SK-N-SH (cell line): ENCODE data around the gene STARD8.

Experiments
- CHD2 ChIP-seq: fragments of 150-350 bp; IDR thresholded peaks from 2 replicates; pipeline ENCODE4 v1.6.1; 2018; ENCODE audit warnings: low read length; ENCODE audit not compliant: partially characterized antibody
- EP300 ChIP-seq, 2 experiments: IDR thresholded peaks; 2 replicates each; pipeline versions ENCODE4 v1.4.0 to v1.6.1; 2012; ENCODE audit warnings: borderline replicate concordance in 1 of 2, low read depth in 1 of 2, low read length in 1 of 2
- SMC3 ChIP-seq: IDR thresholded peaks from 2 replicates; pipeline ENCODE4 v1.6.1; 2012; ENCODE audit warnings: low read depth, low read length, improper control_type of control experiment
- YY1 ChIP-seq: IDR thresholded peaks from 2 replicates; pipeline ENCODE4 v1.4.0; 2012; ENCODE audit warnings: low read depth, mild to moderate bottlenecking
- ZBTB33 ChIP-seq: IDR thresholded peaks from 2 replicates; pipeline ENCODE4 v1.4.0; 2012; ENCODE audit warnings: low read depth, borderline replicate concordance
- TF ChIP-seq, protein P1 (sequence below): fragments of 200-600 bp; sonication (generic); IDR thresholded peaks from 2 replicates; pipeline ENCODE4 v1.6.1; 2017; ENCODE audit warnings: antibody characterized with exemption, mild to moderate bottlenecking, moderate library complexity
- TF ChIP-seq, protein P2 (sequence below): IDR thresholded peaks from 2 replicates; pipeline ENCODE4; 2012

GRCh38 chrX:68753218-68753617 is 105.8 kb downstream of the STARD8 start:
- TF ChIP-seq EP300 (IDR thresholded peaks at IDR 0.05; ENCODE audit: borderline replicate concordance in 1 of 2, low read depth in 1 of 2, low read length in 1 of 2) (no peak), YY1 (no peak), SMC3 (no peak), ZBTB33 (no peak), CHD2 (no peak)
- TF ChIP-seq, protein P1, sequence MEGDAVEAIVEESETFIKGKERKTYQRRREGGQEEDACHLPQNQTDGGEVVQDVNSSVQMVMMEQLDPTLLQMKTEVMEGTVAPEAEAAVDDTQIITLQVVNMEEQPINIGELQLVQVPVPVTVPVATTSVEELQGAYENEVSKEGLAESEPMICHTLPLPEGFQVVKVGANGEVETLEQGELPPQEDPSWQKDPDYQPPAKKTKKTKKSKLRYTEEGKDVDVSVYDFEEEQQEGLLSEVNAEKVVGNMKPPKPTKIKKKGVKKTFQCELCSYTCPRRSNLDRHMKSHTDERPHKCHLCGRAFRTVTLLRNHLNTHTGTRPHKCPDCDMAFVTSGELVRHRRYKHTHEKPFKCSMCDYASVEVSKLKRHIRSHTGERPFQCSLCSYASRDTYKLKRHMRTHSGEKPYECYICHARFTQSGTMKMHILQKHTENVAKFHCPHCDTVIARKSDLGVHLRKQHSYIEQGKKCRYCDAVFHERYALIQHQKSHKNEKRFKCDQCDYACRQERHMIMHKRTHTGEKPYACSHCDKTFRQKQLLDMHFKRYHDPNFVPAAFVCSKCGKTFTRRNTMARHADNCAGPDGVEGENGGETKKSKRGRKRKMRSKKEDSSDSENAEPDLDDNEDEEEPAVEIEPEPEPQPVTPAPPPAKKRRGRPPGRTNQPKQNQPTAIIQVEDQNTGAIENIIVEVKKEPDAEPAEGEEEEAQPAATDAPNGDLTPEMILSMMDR, result no peak
- TF ChIP-seq, protein P2, sequence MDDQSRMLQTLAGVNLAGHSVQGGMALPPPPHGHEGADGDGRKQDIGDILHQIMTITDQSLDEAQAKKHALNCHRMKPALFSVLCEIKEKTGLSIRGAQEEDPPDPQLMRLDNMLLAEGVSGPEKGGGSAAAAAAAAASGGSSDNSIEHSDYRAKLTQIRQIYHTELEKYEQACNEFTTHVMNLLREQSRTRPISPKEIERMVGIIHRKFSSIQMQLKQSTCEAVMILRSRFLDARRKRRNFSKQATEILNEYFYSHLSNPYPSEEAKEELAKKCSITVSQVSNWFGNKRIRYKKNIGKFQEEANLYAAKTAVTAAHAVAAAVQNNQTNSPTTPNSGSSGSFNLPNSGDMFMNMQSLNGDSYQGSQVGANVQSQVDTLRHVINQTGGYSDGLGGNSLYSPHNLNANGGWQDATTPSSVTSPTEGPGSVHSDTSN, result no peak
